Upper lobe of left lung (tissue), 4 donors: Measurements from ENCODE around the gene S100P.

ENCODE experiments used
- EP300 ChIP-seq, 4 donors: sonication (generic); formaldehyde crosslinking; IDR thresholded peaks; one replicate each; pipeline ENCODE4 v1.5.1; 2017; ENCODE audit warnings: antibody characterized with exemption in 4 of 4, control low read depth in 2 of 4
- TF ChIP-seq, protein P1 (sequence below), 6 experiments: fragments of 450-650 bp in 4 of 6; fragments of 200-600 bp in 2 of 6; sonication (generic) in 2 of 6; IDR thresholded peaks; one replicate each; pipeline ENCODE4 v1.5.1; 2016 to 2019; ENCODE audit warnings: antibody characterized with exemption in 6 of 6

DNA sequence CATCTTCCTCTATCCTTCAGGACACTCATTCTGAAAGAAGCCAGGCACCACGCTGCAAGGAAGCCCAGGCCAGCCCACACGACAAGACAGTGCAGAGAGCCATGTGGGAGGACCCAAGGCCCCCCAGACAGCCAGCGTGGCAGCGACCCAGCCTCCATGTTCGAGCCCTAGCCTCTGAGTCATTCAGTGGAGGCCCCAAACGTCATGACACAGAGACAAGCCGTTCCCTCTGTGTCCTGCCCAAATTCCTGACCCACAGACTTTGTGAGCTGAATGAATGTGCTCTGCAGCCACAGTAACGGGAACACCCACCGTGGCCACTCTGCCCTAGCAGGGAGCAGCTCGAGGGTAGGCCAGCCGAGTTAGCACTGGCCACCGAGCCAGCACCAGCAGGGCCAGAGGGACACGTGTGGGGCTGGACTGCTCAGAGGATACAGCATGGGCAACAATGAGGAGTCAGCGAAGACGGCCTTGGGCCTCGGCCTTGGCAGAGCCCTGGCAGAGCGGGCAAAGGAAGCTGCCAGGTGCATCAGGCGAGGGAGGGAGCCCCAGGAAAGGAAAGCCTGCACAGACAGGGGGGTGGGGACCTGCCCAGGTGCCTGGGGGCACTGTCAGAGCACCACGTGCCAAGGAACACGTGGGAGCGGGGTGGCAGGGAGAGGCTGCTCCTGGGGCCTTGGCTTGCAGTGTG is 30.9 kb downstream of the S100P start:
- TF ChIP-seq, protein P1, sequence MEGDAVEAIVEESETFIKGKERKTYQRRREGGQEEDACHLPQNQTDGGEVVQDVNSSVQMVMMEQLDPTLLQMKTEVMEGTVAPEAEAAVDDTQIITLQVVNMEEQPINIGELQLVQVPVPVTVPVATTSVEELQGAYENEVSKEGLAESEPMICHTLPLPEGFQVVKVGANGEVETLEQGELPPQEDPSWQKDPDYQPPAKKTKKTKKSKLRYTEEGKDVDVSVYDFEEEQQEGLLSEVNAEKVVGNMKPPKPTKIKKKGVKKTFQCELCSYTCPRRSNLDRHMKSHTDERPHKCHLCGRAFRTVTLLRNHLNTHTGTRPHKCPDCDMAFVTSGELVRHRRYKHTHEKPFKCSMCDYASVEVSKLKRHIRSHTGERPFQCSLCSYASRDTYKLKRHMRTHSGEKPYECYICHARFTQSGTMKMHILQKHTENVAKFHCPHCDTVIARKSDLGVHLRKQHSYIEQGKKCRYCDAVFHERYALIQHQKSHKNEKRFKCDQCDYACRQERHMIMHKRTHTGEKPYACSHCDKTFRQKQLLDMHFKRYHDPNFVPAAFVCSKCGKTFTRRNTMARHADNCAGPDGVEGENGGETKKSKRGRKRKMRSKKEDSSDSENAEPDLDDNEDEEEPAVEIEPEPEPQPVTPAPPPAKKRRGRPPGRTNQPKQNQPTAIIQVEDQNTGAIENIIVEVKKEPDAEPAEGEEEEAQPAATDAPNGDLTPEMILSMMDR (IDR thresholded peaks at IDR 0.05): no peak
- no peak for TF ChIP-seq EP300 (IDR thresholded peaks at IDR 0.05)
